Dermis microvascular lymphatic vessel endothelial cell (primary cell): ENCODE results near the gene KIFC3. TPM values are rescaled to one million over a fixed set of nuclear protein-coding genes. Genes with fewer than 3 reads are reported as not detected.
"Not testable (repeated sequence)": the region's sequence is repeated elsewhere in the genome, so short reads cannot be mapped to it uniquely, and the experiment has no call there.

Source experiments
- DNase-seq, 2 donors: peaks; one replicate each; pipeline versions ENCODE4 v3.0.0 to v3.0.0-alpha.2; 2010; ENCODE audit warnings: low read depth in 2 of 2
- total RNA-seq: library from RNA; depleted of rRNA; stranded (reverse); fragments of >200 nt; gene quantifications from 2 replicates; pipeline ENCODE4 v1.2.1, GENCODE V29; 2014

The KIFC3 gene
- total RNA-seq, 1 donor from 2014 or later: 31.1 TPM

DNA sequence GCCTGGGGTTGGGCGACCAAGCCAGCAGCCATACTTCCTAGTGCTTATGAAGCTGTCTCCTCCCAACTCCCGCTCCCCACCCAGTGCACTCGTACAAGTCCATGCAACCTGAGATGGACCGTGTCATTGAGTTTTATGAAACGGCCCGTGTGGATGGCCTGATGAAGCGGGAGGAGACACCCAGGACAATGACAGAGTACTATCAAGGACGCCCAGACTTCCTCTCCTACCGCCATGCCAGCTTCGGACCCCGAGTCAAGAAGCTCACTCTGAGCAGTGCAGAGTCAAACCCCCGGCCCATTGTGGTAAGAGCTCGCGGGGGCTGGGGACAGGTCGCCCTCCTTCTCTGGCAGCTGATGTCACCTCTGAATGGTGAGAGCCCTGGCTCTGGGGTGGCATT, 77.8 kb downstream of the KIFC3 start:
- no peak for DNase-seq

DNA sequence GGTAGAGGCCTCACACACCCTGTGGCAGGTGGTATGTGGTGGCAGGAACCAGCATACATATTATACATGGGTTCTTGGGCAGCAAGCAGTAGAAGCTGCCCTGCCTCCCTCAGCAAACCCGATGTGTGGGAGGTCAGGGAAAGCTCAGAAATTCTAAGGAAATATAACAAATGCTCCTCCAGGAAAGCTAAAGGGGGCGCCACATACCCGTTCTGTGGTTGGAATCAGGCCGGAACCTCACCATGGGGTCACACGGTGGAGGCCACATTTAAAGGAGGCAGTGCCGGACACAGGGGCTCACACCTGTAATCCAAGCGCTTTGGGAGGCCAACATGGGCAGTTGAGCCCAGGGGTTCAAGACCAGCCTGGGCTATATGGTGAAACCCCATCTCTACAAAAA, 79.1 kb downstream of the KIFC3 start:
- peak in 1 of 2 donors; percentile 19 for DNase-seq

DNA sequence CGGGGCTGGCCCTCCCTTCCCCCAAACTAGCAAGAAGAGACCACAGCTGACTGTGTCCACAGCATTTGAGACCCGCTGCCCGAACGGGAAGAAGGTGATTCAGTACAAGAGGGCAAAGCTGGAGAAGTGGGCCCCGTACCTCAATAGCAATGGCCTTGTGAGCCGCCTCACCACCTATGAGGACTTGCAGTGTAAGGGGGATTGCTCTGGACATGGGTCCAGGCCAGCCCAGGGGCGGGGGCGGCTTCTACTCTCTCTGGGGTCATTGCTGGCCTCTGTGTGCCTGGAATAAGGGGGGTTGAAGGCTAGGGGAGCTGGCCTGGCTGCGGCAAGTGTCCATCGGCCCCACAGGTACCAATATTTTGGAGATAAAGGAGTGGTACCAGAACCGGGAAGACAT, 79.6 kb downstream of the KIFC3 start:
- DNase-seq: no peak

DNA sequence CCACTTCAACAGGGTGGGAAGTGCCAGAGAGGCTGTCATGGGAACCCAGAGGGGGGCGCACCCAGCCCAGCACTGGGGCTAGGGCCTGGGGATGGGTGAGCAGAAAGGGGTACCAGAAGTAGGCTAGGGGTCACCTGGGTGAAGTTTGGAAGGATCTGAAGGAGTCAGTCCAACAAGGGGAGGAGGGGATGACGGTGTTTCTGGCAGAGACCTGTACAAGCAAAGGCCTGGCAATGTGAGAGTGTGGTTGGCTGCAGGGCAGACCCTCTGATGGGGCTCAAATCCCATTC, 80.1 kb downstream of the KIFC3 start:
- no peak for DNase-seq

DNA sequence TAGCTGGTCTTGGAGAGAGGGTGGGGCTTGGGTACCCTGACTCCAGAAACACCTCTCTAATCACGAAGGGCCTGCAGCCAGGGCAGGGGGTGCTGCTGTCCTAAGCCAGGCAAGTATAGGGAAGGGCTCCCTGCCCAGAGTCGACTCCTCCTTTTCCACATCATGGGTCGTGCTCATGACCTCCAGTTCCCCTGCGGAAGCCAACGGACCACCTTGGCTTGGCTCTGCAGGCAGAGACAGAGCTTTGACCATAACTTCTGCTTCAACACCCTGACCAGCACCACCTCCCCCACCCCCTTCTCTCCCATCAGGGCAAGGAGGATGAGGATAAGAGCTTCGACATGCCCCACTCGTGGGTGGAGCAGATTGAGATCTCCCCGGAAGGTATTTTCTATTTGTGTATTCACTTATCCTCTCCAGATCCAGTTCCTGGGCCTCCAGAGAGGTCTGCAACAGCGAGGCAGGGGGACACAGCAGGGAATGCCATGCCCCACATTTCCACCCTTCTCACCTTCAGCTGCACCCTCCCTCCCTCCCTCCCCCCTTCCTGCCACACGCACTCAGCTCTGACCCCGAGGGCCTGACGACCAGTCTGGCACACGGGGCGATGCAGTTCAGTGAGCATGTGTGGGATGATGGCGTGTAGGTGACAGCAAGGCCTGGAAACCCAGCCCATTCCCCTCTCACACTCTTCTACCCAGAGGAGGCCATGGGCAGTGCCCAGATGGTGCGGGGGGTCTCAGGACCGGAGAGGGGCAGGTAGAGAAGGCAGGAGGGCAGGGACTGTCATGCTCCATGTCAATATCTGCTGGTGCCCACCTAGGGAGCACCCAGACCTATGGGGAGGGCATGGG, 80.7 kb downstream of the KIFC3 start:
- DNase-seq: no peak

DNA sequence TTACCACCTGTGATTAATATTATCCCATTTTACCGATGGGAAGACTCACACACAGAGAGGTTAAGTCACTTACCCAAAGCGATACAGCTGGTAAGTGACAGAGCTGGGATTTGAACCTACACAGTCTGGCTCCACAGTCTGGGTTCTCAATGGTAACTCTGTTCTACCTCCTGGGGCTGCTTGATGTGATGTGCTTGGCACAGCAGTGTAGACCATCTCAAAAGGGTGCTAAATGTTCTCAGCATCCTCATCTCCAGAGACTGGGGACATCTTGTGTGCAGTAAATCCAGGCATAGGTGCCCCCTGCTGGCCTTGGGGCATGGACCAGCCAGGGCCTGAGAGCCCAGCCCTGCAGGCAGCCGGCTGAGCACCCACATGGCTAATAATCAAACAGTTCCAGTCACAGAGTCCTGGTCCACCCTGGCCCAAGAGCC, 82.1 kb downstream of the KIFC3 start:
- peak; percentile 55 to 69 for DNase-seq

DNA sequence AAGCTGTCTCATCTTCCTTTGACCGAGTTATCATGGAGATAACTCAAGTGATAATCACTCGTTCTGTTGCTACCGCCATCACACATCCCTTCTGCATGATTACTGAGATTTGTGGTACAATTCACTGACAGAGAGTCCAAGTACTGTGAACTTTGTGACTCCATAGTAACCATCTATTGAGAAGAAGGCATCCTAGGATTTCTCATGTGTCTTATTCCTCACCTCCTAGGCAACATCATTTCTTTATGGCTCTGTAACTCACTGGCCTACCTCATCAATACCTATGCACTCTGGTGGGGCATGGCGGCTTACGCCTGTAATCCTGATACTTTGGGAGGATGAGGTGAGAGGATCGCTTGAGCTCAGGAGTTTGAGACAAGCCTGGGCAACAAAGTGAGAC, 88.2 kb downstream of the KIFC3 start:
- DNase-seq: no peak

DNA sequence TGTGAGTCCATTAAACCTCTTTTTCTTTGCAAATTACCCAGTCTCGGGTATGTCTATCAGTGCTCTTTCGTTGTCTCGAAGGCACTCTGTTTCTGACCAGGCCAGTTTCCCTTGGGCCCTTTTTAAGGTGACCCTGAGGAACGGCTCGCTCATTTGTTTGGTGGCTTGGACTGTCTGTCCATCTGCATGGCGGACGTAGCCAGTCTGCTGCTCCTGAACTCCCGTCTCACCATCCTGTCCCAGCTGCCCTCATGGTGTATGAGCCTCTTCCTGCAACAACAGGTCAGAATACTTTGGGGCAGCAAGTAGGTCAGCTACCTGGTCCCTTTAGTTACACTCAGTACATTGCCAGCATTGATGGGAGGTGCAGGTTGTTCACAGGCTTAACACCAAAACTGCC, 88.7 kb downstream of the KIFC3 start:
- no peak for DNase-seq

DNA sequence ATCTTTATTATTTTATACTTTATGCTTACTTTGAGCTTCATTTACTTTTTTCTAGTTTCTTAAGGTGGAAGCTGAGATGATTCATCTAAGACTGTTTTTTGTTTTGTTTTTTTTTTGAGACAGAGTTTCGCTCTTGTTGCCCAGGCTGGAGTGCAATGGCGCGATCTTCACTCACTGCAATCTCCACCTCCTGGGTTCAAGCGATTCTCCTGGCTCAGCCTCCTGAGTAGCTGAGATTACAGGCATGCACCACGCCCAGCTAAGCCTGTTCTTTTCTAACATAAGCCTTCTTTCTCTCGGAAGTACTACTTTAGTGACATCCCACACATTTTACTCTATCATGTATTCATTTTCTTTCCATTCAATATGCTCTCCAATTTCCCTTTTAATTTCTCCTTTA, 89.7 kb downstream of the KIFC3 start:
- DNase-seq: not testable (repeated sequence)

DNA sequence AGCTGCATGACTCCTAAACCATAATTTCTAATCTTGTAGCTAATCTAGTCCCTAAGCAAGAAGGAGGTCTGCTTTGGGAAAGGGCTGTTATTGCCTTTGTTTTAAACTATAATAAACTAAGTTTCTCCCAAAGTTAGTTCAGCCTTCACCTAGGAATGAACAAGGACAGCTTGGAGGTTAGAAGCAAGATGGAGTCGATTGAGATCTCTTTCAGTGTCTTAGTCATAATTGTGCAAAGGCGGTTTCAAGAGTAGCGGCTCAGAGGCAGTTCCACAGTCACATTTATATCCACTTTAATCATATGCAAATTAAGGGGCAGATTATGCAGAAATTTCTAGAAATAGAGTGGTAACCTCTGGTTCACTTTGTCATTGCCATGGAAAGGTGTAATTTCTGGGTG, 90.3 kb downstream of the KIFC3 start:
- no peak for DNase-seq

DNA sequence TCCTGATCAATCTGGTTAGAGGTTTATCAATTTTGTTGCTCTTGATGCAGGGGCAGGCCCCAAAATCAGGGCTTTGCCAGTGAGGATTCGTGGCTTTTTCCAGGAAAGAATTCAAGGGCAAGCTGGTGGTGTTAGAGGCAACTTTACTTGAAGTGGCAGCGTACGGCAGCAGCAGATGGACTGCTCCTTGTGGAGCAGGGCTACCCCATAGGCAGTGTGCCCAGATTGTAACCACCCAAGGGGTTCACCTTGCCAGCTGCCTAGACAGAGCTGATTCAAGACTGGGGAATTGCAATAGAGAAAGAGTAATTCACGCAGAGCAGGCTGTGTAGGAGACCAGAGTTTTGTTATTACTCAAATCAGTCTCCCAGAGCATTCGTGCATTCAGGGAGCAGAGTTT, 90.9 kb downstream of the KIFC3 start:
- DNase-seq: no peak

DNA sequence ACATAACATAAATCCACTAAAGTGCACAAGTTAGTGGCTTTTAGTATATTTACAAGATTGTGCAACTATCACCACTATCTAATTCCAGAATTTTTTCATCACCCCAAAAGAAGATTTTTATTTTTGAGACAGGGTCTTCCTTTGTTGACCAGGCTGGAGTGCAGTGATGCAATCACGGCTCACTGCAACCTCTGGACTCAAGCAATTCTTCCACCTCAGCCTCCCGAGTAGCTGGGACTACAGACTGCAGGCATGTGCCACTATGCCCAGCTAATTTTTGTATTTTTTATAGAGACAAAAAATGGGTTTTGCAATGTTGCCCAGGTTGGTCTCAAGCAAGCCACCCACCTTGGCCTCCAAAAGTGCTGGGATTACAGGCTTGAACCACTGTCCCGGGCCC, 92.6 kb downstream of the KIFC3 start:
- DNase-seq: no peak

Other genes with a start within 250 kb of the KIFC3 start
- 11.5 and 15.3 TPM in 2 replicates for gene ADGRG1, start 173.9 kb downstream of the KIFC3 start, total RNA-seq
- gene ADGRG3, start 134.2 kb downstream of the KIFC3 start, total RNA-seq: 1.3 and 9.2 TPM in 2 replicates
- gene DRC7, start 107.7 kb downstream of the KIFC3 start, total RNA-seq: 0.13 and 0.26 TPM in 2 replicates
- gene KATNB1, start 66.7 kb downstream of the KIFC3 start, total RNA-seq: 23.6 and 38.3 TPM in 2 replicates
- not detected in 2 replicates for gene CNGB1, start 168.6 kb upstream of the KIFC3 start, total RNA-seq
- 2.2 and 3.9 TPM in 2 replicates for gene ZNF319, start 198.2 kb upstream of the KIFC3 start, total RNA-seq
- 20.4 and 33.8 TPM in 2 replicates for gene USB1, start 198.9 kb upstream of the KIFC3 start, total RNA-seq
- 5.4 and 6.9 TPM in 2 replicates for gene MMP15, start 223.3 kb upstream of the KIFC3 start, total RNA-seq